Measurements from ENCODE around the gene GORASP1.

- no peak for TF ChIP-seq CTCF (optimal IDR thresholded peaks at IDR 0.05 in 1 of 3, IDR thresholded peaks at IDR 0.05 in 1 of 3, conservative IDR thresholded peaks at IDR 0.05 in 1 of 3; ENCODE audit: extremely low read depth in 1 of 3, insufficient read depth in 2 of 3, low read length in 3 of 3)
- TF ChIP-seq EZH2 (IDR thresholded peaks at IDR 0.05; ENCODE audit: low read length), result no peak
Observed at GRCh38 chr3:39137435-39137936, 30.1 kb upstream of the GORASP1 start.

Measured in keratinocyte (primary cell).